ENCODE data around the gene SLC1A7.

DNA sequence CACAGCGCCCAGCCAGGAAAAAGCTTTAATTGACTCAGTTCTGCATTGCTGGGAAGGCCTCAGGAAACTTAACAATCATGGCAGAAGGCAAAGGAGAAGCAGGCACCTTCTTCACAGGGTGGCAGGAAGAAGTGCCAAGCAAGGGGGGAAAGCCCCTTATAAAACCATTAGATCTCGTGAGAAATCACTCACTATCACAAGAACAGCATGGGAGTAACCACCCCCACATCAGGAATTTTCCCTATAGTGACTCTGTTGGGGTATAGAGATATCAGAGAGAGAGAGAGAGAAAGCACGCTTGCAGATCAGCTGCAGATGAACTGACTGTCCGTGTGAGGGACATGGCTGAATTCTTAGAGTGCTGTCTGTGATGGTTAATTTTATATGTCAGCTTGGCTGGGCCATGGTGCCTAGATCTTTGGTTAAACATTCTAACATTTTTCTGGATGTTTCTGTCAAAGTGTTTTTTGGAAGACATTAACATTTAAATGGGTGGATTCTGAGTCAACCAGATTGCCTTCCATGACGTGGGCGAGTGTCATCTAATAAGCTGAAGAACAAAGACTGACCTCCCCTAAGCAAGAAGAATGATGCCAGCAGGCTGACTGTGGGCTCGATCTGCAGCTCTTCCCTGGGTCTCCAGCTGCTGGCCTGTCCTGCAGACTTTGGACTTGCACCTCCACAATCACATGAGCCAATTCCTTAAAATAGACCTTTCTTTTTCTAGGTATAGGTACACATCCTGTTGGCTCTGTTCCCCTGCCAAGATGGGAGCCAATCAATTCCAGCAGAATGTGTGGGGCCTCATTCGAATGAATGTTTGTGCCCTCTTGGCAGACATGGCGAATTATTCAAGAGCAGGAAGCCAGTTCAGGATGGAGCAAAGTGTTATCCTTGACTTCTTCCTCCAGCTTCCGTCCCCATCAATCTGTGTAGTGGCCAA lies 32.8 kb upstream of the SLC1A7 start:
- no peak for TF ChIP-seq EZH2phosphoT487 (conservative IDR thresholded peaks at IDR 0.05; ENCODE audit: low read length)
- TF ChIP-seq, protein P1, sequence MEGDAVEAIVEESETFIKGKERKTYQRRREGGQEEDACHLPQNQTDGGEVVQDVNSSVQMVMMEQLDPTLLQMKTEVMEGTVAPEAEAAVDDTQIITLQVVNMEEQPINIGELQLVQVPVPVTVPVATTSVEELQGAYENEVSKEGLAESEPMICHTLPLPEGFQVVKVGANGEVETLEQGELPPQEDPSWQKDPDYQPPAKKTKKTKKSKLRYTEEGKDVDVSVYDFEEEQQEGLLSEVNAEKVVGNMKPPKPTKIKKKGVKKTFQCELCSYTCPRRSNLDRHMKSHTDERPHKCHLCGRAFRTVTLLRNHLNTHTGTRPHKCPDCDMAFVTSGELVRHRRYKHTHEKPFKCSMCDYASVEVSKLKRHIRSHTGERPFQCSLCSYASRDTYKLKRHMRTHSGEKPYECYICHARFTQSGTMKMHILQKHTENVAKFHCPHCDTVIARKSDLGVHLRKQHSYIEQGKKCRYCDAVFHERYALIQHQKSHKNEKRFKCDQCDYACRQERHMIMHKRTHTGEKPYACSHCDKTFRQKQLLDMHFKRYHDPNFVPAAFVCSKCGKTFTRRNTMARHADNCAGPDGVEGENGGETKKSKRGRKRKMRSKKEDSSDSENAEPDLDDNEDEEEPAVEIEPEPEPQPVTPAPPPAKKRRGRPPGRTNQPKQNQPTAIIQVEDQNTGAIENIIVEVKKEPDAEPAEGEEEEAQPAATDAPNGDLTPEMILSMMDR (IDR thresholded peaks at IDR 0.05; ENCODE audit: insufficient read depth, low read length, poor library complexity, severe bottlenecking) = no peak
